SIG-M5 (cell line): ENCODE data around the gene SLC4A2.
"Not testable (repeated sequence)": the region's sequence is repeated elsewhere in the genome, so short reads cannot be mapped to it uniquely, and the experiment has no call there.

Experiments
- DNase-seq: peaks from one replicate; lab custom pipeline; 2025; lab: John Stamatoyannopoulos, UW

The SLC4A2 gene

GRCh38 chr7:151024435-151025056, 34.8 kb upstream of the SLC4A2 start, which contains the start of gene ATG9B:
Gene ATG9B (minus strand): TSS chr7:151024494. CDS start chr7:151024423, 71 bp downstream.
- no peak for DNase-seq

DNA sequence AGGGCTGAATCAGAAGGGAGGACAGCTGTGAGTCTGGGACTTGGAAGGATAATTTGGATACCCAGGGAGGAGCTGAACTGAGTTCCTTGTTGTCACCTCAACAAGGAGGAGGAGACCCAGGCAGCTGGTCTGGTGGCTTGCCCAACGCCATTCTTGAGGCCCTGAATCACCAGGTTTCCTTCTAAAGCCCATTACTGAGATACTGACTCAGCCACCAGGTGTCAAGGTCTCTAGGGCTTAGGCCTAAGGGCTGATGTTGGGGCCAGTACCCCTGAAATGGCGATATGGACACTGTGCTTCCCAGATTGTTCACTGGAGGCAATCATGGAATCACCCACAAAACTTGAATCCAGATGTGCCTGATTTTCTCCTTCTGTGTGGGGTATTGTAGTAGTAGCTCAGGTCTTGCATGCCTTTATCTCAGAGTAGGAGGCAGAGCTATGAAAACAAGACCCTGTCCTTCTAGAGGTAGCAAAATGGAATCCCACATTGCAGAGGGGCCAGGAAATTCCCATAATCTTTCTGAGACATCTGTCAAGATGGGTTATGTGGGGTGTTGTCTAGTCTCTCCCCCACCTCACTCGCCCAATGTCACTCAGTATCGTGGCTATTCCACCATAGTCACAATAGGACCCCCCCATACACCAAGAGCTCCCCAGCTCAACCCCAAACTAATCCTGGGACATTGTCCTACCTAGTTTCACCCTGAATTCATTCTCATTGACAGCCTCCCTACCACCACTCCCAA, 33.3 kb upstream of the SLC4A2 start:
- DNase-seq, result no peak

DNA sequence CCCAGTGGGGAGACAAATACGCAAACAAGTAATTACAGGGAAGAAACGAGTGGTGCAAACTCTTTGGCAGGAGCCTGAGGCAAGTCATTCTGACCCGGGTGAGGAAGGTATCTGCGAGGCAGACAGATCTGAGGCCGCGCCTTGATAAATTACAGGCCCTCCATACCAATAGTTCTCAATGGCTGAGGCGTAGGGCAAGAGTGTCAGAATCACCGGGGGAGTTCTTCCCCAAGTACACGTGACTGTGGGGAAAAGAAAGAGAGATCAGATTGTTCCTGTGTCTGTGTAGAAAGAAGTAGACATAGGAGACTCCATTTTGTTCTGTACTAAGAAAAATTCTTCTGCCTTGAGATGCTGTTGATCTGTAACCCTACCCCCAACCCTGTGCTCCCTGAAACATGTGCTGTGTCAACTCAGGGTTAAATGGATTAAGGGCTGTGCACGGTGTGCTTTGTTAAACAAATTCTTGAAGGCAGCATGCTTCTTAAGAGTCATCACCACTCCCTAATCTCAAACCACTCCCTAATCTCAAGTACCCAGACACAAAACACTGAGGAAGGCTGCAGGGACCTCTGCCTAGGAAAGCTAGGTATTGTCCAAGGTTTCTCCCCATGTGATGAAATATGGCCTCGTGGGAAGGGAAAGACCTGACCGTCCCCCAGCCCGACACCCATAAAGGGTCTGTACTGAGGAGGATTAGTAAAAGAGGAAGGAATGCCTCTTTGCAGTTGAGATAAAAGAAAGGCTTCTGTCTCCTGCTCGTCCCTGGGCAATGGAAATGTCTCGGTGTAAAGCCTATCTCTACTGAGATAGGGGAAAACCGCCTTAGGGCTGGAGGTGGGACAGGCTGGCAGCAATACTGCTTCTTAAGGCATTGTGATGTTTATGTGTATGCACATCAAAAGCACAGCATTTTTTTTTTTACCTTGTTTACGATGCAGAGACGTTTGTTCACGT, 32.3 kb upstream of the SLC4A2 start:
- not testable (repeated sequence) for DNase-seq

GRCh38 chr7:151027728-151028130, 31.7 kb upstream of the SLC4A2 start:
- DNase-seq, result not testable (repeated sequence)

DNA sequence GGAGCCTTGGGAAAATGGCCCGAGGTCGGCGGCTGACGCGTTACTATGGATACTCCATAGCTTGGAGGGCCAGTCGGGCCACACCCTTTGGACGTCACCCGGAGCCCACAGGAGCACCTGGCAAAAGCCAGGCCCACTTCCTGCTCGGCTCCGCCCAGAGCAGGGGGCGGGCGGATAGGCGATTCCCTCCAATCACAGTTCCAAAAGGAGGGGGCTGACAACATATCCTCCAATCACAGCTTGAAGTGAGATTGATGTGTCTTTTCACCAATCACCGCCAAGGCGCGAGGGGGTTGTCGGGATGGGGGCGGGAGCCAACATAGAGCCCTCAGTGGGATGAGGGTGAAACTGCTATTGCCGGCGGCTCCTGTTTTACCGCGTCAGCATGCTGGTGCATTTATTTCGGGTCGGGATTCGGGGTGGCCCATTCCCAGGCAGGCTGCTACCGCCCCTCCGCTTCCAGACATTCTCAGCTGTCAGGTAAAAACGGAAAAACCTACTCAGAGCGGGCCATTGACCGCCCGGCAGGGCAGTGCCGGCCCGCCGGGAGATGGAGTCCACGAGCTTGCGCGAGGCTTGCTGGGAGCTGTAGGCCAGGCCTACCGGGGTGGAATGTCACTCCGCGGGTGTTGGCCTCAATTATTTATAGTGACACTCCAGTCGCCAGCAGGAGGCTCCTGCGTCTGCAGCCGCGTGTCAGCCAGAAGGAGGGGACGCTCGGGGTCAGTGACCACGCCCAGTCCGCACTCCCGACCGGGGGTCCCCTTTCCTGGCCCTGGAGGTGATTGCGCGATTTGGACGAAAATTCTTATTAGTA, 31.1 kb upstream of the SLC4A2 start, which contains the start of gene ABCB8:
Gene ABCB8 (plus strand): TSS at position 320 of the 817 bp plus-strand sequence. CDS start 66 bp downstream, at position 386.
- DNase-seq, result peak; percentile 76

GRCh38 chr7:151028948-151029501, 30.4 kb upstream of the SLC4A2 start:
- DNase-seq, result no peak

GRCh38 chr7:151031011-151031410, 28.4 kb upstream of the SLC4A2 start:
- DNase-seq, result no peak

DNA sequence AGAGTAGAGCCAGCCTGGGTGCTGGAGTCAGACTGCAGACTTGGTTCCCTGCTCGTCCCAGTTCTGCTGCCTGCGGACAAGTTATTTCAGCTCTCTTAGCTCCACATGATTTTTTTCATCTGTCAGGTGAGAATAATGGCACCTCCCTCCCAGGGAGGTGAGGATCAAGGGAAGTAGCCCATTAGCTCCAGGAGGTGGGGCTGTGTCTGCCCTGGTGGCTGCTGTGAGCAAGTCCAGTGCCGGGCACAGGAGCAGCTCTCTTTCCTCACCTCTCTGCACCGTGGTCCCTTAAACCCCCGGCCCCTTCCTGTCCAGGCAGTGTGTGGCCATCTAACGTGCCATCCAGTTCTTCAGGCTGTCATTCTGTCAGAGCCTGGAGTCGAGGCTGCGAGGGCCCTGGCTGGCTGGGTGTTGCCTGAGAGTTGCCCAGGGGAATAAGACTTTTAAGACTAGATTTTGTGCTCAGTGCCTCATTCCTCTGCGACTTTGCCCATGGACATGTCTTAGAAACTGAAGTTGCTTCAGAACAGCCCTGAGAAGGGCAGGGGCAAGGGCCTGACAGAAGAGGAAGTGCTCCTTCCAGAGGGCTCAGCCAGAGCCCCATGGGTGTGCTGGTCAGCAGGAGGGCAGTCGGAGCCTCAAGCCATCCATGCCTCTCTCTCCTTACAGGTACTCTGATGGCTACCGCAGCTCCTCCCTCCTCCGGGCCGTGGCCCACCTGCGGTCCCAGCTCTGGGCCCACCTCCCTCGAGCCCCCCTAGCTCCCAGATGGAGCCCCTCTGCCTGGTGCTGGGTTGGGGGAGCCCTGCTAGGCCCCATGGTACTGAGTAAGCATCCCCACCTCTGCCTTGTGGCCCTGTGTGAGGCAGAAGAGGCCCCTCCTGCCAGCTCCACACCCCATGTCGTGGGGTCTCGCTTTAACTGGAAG, 26.2 kb upstream of the SLC4A2 start:
- DNase-seq, result no peak

DNA sequence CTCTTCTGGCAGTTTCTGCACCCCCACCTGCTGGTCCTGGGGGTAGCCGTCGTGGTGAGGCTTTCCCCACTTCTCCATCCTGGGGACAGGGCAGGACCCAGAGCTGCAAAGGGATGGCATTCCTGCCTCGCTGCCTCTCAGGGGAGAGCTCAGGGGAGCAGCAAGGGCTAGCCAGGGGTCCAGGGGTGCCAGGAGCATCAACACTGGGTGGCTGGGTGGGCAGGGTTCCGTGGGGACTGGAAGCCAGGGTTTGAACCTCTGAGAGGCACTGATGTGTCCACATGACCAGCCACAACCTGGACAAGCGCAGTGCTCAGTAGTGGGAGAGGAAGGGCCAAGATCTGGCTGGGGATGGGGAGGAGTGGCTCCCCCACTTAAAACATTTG, 25.5 kb upstream of the SLC4A2 start:
- no peak for DNase-seq

DNA sequence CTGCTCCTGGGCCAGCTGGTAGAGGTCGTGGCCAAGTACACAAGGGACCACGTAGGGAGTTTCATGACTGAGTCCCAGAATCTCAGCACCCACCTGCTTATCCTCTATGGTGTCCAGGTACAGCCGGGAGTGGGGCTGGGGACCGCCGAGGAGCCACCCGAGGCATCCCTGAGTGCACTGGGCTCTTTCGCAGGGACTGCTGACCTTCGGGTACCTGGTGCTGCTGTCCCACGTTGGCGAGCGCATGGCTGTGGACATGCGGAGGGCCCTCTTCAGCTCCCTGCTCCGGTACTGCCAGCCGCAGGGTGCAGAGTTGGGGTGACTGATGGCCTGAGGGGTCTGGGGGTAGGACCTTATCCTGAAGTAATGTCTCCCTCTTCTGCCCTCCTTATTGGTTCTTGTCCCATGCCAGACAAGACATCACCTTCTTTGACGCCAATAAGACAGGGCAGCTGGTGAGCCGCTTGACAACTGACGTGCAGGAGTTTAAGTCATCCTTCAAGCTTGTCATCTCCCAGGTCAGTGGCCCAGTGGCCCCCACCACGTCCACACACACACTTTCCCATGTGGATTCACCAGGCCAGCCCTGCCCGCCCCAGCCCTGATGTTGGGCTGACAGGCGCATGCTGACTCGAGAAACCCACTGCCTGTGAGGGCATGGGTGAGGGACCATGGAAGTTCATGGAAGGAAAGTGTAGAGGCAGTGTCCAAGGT, 24.9 kb upstream of the SLC4A2 start:
- DNase-seq, result no peak

DNA sequence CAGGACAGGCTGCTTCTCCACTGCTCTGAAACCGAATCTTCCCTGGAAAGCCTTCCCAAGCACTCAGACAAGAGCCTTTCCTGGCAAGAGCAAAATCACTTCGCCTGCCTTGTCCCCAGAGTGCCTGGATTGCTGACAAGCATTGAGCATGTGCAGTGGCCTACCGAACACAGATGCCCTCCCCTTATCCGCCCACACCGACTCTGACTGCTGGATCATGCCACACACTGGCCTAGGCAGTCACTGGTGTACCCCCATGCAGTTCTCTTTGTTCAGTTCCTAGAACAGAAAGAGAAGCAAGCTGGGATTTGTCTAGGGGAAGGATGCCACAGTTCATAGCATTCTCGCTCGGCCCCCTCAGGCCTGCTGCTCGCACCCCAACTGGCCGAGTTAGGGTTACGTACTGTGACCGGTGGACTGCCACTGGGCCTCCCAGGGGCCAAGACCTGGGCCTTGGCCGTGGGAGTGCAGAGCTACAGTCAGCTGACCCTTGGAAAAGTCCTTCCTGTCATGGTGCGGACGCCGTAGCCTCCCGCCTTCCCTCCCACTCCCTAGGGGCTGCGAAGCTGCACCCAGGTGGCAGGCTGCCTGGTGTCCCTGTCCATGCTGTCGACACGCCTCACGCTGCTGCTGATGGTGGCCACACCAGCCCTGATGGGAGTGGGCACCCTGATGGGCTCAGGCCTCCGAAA, 24.2 kb upstream of the SLC4A2 start:
- DNase-seq, result no peak

DNA sequence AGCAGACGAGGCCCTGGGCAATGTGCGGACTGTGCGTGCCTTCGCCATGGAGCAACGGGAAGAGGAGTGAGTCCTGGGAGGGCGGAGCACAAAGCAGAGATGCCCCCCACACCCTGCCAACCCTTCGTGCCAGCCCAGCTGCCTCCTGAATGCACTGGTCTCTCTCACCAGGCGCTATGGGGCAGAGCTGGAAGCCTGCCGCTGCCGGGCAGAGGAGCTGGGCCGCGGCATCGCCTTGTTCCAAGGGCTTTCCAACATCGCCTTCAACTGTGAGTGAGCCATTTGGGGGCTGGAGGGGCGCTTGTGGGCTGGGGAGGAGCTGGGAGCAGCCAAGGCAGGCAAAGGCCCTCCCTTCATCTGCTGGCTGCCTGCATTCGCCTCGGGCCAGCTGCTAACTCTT, 23.5 kb upstream of the SLC4A2 start:
- DNase-seq, result no peak

DNA sequence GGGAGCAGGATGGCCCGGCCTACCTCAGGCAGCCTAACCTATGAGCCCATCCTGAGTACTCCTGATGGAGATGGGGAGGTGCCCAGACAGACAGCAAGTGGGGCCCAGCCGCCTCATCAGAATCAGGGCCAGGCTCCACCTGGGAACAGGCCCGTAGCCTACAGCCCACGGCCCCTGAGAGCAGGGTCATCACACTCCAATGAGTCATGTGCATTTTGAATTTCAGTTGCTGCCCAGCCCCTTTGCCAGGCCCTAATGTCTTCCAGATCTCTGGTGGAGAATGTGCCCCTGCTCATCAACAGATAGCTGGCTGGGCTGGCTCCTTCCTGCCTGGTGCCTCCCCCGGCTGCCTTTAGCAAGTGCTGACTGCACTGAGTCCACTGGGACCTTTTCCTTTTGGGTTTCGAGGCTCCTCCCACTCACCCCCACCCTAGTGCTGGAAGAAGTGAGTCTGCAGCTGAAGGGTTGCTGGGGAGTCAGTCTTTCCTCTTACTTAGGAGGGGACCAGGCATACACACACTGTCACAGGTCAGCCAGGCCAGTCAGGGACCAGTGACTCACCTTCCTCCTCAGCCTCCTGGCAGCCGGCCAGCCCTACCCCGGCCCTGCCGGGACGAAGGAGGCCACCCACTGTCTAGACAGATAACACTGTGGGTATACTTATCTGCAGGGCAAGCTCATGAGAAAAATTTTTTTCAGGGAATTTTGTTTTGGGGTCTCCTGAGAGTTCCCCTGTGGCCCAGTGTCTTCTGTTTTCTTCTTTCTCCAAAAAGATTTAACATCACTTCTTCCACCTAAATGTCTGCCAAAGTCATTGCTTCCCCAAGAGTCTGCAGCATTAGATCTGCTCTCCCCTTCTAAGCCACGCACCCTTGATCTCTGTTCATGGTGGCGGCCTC, 20.2 kb upstream of the SLC4A2 start:
- no peak for DNase-seq

DNA sequence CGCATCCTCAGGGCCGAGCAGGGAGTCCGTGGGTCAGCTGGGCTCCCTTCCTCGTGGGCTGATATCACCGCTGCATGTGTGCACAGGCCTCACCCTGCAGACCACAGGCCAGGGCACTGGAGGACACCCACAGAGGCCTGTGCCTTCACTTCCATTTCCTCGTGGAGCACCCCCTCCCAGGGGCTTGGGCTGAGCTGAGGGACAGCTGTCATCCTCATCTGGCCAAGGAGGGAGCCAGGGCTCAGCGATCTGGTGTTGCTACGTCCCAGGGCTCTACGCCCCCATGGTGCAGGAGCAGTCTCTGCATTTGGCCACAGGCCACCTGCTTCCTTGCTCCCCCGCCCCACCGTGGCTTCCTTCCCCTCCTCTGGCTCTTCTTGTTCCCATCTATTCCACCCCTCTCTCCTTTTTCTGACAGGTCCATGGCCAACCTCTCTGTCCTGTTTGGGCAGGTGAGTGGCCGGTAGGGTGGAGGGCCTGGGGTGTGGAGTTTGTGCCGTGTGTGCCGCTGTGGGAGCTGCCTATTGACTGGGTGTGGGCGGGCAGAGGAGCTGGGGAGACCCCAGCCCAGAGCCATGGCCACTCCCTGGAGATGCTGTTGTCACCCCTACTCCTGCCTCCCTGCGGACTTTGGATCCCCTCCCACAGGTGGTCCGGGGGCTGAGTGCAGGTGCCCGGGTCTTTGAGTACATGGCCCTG, 19.4 kb upstream of the SLC4A2 start:
- no peak for DNase-seq

DNA sequence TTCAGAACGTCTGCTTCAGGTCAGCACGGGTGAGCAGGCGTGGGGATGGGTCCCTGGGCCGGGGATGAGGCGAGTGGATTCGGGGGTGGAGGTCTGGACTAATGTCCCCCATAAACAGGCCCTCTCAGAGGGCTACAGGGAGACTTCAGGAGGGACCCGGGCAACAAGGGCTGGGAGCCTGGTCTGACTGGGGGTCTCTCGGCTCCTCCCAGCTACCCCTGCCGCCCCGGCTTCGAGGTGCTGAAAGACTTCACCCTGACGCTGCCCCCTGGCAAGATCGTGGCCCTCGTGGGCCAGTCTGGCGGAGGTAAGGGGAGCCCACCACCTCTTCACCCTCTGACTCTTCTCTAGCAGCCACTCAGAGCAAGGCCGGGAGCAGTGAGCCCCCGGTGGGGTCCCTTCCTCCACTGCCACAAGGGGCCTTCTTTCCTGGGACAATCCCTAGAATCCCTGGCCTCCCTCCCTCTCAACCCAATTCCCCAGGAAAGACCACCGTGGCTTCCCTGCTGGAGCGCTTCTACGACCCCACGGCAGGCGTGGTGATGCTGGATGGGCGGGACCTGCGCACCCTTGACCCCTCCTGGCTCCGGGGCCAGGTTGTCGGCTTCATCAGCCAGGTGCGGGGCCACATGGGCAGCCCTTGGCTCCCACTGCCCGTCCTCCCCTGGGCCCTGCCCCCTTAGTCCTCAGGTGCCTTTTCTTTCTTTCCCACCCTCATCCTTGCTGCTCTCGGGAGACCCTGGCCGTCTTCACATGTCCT, 18.6 kb upstream of the SLC4A2 start:
- no peak for DNase-seq

- DNase-seq, result not testable (repeated sequence)
Measured at GRCh38 chr7:151043449-151043848, 15.9 kb upstream of the SLC4A2 start.
